COLO829 (cell line): ENCODE data around the gene PLD1.
"Not testable (repeated sequence)": the region's sequence is repeated elsewhere in the genome, so short reads cannot be mapped to it uniquely, and the experiment has no call there.

Experiments used
- DNase-seq: peaks from one replicate; pipeline ENCODE4 v3.0.0; 2012; ENCODE audit warnings: low spot score

Gene PLD1

GRCh38 chr3:171699601-171700000, 110.7 kb downstream of the PLD1 start:
- DNase-seq: no peak

GRCh38 chr3:171696805-171697204, 113.5 kb downstream of the PLD1 start:
- no peak for DNase-seq

GRCh38 chr3:171695426-171695825, 114.9 kb downstream of the PLD1 start:
- no peak for DNase-seq

DNA sequence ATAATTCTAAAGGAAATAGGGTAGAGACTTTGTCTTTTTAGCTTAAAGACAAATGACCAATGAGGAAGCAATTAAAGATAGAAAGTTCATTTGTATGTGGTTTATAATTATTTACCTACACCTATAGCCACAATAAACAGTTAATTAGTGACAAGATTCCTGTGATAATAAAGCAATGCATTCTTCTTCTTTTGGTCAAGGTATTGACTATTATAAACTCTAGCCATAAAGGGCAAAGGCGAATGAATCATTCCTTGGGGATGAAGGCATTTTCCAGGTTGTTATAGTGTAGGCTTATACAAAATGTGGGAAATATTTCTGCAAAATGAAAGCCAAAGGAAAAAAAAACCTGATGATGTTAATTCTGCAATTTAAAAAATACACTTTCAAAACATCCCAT, 115.4 kb downstream of the PLD1 start:
- no peak for DNase-seq

DNA sequence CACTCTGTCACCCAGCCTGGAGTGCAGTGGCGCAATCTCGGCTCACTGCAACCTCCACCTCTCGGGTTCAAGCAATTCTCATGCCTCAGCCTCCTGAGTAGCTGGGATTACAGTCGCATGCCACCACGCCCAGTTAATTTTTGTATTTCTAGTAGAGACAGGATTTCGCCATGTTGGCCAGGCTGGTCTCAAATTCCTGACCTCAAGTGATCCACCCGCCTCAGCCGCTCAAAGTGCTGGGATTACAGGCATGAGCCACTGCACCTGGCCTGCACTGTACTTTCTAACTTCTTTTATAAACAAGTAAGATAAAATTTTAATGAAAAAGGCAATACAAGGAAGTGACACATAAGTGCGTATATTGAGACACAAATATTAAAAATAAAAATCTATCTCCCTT, 117.7 kb downstream of the PLD1 start:
- DNase-seq: not testable (repeated sequence)

GRCh38 chr3:171691485-171691884, 118.8 kb downstream of the PLD1 start:
- no peak for DNase-seq

DNA sequence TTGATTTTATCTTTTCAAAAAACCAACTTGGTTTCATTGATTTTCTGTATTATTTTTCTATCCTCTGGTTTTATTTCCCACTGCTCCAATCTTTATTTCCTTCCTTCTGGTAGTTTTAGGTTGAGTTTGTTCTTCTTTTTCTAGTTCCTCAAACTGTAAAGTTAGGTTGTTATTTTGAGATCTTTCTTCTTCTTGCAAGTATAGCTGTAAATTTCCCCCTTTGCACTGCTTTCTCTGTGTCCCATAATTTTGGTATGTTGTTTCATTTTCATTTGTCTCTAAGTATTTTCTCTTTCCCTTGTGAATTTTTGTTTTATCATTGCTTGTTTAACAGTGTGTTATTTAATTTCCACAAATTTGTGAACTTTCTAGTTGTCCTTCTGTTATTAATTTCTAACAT, 120.0 kb downstream of the PLD1 start:
- DNase-seq: no peak

- DNase-seq: no peak
Observed at GRCh38 chr3:171688593-171688992, 121.7 kb downstream of the PLD1 start.

DNA sequence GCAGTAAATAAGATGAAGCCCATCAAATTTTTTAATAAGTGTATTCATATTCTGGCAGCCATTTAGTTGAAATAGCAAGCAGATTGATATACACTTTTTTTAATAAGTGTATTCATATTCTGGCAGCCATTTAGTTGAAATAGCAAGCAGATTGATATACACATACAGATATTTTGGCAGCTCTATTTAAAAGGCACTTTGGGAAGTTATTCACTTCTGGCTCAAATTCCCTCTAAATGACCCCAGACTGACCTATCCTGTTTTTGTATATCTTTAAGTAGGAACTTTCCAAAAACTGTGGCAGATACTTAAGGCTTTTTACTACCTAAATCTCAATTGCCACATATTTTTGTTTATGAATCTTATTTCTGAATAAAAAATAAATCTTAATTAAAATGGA, 122.3 kb downstream of the PLD1 start:
- DNase-seq: no peak

DNA sequence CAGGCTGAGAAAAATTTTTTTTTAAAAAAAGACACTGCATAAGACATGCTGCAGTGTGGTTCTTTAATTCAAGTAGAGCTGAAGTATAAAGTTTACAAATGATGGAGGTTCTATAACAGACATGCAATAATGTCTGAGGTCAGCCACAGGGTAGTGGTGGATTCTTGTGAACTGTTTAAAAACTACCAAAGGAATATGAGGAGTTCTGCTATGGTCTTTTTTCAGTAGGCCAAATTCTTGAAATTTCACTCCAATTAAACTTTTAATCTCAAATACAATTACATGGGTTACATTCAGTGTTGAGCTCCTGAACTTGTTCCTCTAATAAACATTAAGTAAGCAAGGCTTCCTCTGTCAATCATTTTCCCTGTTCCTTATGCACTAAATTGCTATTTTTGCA, 122.7 kb downstream of the PLD1 start:
- DNase-seq: no peak

- DNase-seq: no peak
Observed at GRCh38 chr3:171687064-171687463, 123.2 kb downstream of the PLD1 start.

DNA sequence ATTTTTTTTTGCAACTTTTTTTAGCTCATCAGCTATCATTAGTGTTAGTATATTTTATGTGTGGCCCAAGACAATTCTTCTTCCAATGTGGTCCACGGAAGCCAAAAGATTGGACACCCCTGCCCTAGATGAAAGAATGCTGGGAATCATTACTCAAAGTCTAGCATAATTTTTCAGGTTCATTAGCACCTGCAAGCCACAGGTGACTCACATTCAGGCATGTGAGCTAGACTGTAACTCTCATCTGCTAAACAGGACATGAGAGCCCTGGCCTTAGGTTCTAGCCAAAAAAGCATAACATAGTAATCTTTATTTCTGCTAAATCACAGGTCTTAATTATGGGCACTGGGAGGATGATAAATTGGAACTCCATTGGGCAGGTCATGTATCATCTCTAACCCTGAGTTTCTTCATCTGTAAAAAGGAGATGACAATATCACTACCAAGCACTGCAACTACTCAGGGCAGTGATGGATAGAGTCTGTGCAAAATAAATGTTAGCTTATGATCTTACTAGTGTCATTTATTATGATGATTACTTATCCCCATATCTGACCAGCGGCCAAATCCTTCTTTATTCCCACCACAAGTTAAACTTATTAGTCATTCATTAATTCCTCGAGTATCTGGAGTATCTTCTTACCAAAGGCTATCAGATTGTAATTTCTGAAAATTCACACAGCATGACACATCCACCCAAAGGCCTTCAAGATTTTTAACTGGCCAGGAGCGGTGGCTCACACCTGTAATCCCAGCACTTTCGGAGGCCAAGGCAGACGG, 125.0 kb downstream of the PLD1 start:
- DNase-seq: no peak

DNA sequence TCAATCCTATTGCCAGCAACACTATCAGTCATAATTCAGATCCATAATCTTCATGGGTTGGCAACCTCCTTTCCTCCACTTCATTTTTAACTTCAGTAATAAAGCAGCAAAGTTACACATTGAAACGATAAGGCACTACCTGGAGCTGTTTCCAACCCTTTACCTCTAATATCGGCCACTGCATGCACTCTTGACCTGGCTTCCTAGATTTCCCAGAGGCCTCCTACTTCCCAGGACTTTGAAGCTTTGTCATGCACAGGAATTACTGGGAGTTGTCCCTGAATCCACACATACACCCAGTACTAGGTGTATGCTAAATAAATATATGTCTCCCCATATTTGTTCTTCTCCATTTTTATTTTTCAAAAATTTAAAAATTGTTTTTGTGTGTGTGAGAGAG, 126.1 kb downstream of the PLD1 start:
- no peak for DNase-seq

- DNase-seq: no peak
Observed at GRCh38 chr3:171682743-171683142, 127.5 kb downstream of the PLD1 start.

DNA sequence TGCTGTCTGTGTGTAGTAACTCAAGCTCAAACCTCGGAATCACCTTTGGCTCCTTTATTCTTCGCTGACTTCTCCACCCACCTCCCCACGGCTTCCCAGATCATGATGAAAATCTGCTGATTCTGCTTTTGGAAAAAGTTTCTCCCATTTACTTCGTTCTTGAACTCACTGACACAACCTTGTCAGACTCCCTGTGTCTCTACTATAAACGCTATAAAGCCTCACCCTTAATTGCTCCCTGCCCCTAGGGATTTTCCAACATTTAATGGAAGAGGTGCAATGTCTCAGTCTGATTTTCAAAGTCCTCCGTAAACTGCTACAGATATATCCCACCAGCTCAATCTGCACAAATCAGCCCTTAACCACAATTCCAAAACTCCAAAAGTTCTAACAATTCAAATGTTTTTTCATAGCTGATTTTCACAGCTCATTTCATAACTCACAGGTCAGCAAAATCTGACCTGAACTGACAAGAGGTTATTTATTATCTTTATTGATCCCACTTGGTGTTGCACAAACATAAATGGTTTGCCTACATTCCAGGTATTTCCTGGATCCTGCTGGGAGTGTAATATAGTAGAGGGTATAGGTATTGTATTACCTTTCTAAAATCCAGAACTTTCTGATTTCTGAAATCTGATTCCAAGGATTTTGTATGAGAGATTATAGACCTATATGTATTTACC, 129.4 kb downstream of the PLD1 start:
- DNase-seq: no peak

DNA sequence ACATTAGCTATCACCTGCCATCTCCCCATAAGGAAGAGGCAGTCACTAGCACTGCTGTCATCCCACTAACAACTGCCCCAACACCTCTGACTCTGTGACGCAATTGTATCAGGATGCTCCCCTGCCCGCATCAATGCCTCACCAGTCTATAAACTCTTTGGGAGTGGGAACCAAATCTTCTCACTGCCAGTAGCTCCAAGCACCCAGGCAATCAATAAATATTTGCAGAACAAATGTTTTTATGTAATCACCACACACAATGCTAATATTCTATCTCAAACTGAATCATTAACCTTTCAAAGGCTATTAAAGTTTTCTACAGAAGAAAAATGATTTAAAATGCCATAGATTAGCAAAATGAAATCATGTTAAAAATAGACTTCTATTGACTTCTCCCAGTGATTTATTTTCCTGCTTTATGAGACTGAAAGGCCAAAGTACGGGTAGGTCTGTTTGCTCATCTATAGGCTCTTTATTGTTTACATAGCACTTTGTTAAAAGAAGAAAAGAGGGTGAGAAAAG, 131.3 kb downstream of the PLD1 start:
- DNase-seq: no peak

- DNase-seq: no peak
Observed at GRCh38 chr3:171677706-171678105, 132.6 kb downstream of the PLD1 start.

DNA sequence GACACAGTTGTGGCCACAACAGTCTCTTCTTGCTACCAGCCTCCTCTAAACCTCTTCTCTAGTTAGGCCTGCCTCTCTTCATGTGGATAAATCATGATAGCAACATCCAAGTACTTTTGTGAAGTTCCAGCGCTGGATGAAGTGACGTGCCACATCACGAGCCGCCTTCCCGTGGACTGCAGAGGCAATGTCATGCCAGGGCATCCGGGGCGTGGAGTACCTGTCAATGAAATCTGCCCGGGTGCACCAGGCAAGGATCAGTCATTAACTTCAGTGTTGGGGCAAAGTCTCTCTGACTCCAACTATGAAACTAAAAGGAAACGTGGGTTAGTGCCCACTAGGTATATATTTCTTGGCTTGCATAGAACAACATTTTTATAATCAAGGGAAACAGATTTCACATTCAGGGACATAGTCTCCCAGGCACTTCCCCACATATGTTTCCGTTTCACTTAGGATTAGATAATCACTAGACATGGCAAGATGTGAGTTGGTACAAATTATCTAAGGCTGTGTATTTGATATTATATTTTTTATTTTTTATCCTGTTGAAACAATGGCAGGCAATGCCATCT, 133.6 kb downstream of the PLD1 start:
- DNase-seq: no peak

DNA sequence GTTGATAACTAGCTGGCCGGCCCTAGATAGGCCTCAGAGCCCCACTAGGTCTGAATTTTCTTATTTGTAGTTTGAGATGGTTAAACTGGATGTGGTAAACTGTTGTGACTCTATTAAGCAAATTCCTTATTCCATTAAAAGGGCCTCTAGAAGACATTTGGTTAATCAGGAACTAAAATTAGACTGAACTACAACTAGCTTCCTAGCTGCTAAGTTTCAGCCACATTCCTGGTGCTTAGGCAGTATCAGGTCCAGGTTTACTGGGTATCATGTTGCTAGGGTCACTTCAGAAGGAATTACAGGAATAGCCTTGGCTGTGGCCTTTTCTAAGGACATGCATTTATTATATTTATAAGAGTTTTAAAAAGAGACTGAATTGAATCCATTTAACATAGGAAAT, 136.3 kb downstream of the PLD1 start:
- no peak for DNase-seq

DNA sequence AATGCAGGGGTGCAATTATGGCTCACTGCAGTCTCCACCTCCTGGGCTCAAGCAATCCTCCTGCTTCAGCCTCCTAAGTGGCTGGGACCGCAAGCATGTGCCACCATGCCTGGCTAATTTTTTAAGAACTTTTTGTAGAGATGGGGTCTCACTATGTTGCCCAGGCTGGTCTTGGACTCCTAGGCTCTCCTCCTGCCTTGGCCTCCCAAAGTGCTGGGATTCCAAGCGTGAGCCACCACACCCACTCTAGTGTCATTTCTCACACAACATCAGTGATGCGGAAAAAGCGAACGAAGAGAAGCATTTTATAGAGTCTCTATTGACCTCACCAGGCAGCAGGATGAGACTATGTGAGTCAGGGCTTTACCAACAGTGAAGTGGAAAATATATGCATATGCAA, 137.7 kb downstream of the PLD1 start:
- no peak for DNase-seq

GRCh38 chr3:171672124-171672523, 138.2 kb downstream of the PLD1 start:
- no peak for DNase-seq

GRCh38 chr3:171671709-171672108, 138.6 kb downstream of the PLD1 start:
- no peak for DNase-seq

DNA sequence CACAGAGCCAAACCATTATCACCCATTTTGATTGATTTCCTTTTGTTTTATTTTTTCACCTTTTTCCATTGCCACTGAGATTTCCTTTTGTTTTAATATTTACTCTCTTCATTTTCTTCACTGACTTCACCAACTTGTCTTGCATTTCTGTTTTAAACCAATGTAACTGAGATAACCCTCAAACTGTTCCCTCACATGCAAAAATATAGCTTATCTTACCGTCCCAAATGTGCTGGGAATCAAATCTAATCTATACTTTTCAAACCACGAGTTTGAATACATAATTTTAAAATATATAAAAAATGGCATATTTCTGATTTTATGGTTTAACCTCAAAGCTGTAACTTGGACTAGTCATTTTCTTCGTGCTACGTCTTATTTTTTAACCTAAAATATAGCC, 143.8 kb downstream of the PLD1 start:
- no peak for DNase-seq
